Brain microvascular endothelial cell (primary cell): ENCODE measurements around the gene P3H4.
A peak's percentile ranks its signal among the peaks of the same experiment; 100 is the strongest.
"Not testable (repeated sequence)": the region's sequence is repeated elsewhere in the genome, so short reads cannot be mapped to it uniquely, and the experiment has no call there.

Experiments
- DNase-seq: peaks from one replicate; pipeline ENCODE4 v3.0.0-alpha.2; 2020
- H3K27ac ChIP-seq: fragments of 250-450 bp; sonication (Bioruptor Pico); 2 replicates; pipeline ENCODE4 v1.5.1; 2020; ENCODE audit warnings: mild to moderate bottlenecking, moderate library complexity
- H3K27me3 ChIP-seq: fragments of 250-450 bp; sonication (Bioruptor Pico); replicated peaks from 2 replicates; pipeline ENCODE4 v1.5.1; 2020; ENCODE audit warnings: mild to moderate bottlenecking
- H3K36me3 ChIP-seq: fragments of 250-450 bp; sonication (Bioruptor Pico); replicated peaks from 2 replicates; pipeline ENCODE4 v1.5.1; 2020; ENCODE audit warnings: mild to moderate bottlenecking
- H3K4me3 ChIP-seq: 2 replicates; pipeline ENCODE4 v1.5.1; 2011; ENCODE audit warnings: low read depth, mild to moderate bottlenecking, control low read depth, low read length, moderate library complexity
- in situ Hi-C: cut with HindIII; loops from 2 replicates; pipeline ENCODE4 v1.10.0; 2017; ENCODE audit warnings: low sequenced_read_pairs, low pct_ligation_motif_present
- TF ChIP-seq, protein P1 (sequence below): IDR thresholded peaks from 2 replicates; pipeline ENCODE4 v1.5.1; 2011; ENCODE audit warnings: low read depth, mild to moderate bottlenecking, moderate library complexity, low read length, control low read depth, inconsistent platforms; ENCODE audit errors: missing control alignments

Gene P3H4

GRCh38 chr17:41779954-41780353 lies 31.8 kb downstream of the P3H4 start:
- Histone ChIP-seq H3K27me3 (no peaks in the 10 kb centered on the region), H3K36me3 (peaks cover 6% of the 10 kb centered on the region), H3K4me3 (no peak overlapping the region), H3K27ac (no peak overlapping the region)
- DNase-seq = no peak
- in situ Hi-C loops = no loop called here
- TF ChIP-seq, protein P1, sequence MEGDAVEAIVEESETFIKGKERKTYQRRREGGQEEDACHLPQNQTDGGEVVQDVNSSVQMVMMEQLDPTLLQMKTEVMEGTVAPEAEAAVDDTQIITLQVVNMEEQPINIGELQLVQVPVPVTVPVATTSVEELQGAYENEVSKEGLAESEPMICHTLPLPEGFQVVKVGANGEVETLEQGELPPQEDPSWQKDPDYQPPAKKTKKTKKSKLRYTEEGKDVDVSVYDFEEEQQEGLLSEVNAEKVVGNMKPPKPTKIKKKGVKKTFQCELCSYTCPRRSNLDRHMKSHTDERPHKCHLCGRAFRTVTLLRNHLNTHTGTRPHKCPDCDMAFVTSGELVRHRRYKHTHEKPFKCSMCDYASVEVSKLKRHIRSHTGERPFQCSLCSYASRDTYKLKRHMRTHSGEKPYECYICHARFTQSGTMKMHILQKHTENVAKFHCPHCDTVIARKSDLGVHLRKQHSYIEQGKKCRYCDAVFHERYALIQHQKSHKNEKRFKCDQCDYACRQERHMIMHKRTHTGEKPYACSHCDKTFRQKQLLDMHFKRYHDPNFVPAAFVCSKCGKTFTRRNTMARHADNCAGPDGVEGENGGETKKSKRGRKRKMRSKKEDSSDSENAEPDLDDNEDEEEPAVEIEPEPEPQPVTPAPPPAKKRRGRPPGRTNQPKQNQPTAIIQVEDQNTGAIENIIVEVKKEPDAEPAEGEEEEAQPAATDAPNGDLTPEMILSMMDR = no peak

DNA sequence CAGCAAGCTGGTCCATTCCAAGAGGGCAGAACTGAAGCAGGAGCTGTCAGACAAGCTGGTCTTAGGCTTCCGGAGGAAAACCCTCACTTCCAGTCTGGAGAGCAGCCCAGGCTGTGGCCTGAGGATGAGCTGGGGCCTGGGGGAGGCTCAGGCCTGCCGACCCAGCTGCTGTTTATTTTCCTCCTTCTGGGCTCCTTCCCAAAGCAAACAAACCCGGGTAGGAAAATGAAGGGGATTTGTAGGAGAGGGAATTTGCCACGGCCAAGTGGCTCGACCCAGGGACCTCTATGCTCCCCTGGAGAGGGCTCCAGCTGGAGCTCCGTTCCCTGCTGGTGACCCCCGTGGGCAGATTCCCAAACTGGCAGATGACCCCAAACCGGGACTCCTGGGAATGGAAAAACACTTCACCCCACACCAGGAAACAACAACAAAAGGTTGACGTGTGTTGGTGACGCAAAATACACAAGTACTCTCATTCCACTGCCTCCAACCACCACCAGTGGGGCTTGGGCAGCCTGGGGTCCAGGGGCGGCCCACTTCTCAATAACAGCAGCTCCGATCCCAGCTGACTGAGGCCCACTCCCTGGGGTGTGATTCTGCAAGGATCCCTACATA lies 34.1 kb downstream of the P3H4 start:
- H3K36me3 ChIP-seq = peaks cover 10% of the 10 kb centered on the region
- peak; percentile 88 for DNase-seq
- H3K27me3 ChIP-seq = no peaks in the 10 kb centered on the region
- TF ChIP-seq, protein P1 = peak; percentile 37
- in situ Hi-C loops = no loop called here
- H3K4me3 ChIP-seq = no peak overlapping the region
- H3K27ac ChIP-seq = peak overlapping the region; percentile 89

DNA sequence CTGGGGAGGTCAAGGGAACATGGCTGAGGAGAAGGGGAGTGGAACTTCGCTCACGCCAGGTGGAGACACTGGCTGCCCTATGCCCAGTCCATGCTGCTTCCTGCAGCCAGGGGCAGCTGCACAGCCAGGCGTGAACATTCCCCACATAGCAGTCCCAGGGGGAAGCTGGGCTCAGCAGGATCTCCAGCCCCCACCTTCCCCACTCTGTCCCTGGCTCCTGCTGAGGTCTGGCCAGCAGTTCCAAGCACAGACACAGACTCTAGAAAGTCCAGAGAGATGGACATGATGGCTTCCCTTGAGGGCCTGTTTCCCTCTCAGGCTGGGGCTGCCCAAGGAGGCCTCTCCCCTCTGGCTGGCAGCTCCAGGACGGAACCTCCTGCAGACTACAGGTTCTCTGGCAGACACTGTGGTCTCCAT lies 34.6 kb downstream of the P3H4 start:
- H3K27ac ChIP-seq = peak overlapping the region; percentile 89
- H3K36me3 ChIP-seq = peaks cover 10% of the 10 kb centered on the region
- TF ChIP-seq, protein P1 = peak; percentile 51
- in situ Hi-C loops = no loop called here
- no peak for DNase-seq
- no peaks in the 10 kb centered on the region for H3K27me3 ChIP-seq
- no peak overlapping the region for H3K4me3 ChIP-seq

DNA sequence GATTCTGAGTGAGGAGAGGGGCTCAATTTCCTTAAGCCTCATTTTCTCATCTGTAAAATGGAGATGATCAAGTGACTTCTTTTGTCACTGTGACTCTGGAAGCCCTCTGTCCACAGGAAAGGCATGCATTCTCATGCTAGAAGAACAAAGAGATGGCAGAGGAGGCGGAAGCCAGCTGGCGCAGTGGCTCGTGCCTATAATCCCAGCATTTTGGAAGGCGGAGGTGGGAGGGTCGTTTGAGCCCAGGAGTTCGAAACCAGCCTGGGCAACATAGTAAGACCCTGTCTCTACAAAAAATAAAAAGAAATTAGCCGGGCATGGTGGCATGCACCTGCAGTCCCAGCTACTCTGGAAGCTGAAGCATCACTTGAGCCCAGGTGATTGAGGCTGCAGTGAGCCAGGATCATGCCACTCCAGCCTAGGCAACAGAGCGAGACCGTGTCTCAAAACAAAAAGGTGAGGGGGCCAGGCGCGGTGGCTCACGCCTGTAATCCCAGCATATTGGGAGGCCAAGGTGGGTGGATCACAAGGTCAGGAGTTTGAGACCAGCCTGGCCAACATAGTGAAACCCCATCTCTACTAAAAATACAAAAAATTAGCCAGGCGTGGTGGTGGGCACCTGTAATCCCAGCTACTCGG lies 35.4 kb downstream of the P3H4 start:
- H3K27me3 ChIP-seq, H3K4me3 ChIP-seq, DNase-seq, in situ Hi-C loops: not testable (repeated sequence)
- peaks cover 15% of the 10 kb centered on the region for H3K36me3 ChIP-seq
- H3K27ac ChIP-seq = peak overlapping the region; percentile 89

DNA sequence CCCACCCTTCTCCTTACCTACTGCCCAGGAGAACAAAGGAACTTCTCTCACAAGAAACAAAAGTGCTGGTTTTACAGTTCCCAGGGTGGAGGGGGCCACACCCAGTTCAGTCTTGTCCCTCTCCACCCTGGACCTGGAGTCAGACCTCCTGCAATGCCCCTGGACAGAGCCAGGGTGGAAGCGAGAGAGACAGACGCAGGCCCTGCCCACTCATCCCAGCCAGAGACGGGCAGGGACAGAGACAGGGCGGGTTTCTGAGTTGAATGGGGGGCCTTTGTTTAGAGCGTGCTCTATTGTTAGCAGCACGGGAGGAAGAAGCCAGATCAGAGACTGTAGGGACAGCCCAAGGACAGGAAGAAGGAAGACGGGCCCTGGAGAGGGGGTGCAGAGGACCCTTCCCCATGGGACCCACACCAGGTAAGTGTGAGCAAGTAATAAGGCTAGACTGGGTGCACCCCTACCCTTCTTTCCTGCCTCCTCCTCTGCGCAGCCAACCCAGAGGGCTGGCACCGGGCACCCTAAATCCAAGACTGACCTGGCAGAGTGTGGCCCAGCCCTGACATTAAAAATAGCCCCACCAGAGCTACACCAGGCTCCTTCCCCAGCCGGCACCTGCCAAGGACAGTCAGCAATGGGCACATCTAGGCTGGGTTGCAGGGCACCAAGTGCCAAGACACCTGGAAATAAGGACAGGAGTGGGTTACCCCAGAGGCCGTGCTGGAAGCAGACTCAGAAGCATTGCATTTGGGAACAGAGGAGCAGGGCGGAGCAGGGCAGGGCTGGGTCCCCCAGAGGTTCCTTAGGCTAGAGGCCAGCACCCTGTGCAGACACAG lies 36.1 kb downstream of the P3H4 start:
- DNase-seq = no peak
- H3K36me3 ChIP-seq = peaks cover 23% of the 10 kb centered on the region
- no peak overlapping the region for H3K4me3 ChIP-seq
- no peak overlapping the region for H3K27ac ChIP-seq
- no peaks in the 10 kb centered on the region for H3K27me3 ChIP-seq
- TF ChIP-seq, protein P1 = no peak
- in situ Hi-C loops = no loop called here

DNA sequence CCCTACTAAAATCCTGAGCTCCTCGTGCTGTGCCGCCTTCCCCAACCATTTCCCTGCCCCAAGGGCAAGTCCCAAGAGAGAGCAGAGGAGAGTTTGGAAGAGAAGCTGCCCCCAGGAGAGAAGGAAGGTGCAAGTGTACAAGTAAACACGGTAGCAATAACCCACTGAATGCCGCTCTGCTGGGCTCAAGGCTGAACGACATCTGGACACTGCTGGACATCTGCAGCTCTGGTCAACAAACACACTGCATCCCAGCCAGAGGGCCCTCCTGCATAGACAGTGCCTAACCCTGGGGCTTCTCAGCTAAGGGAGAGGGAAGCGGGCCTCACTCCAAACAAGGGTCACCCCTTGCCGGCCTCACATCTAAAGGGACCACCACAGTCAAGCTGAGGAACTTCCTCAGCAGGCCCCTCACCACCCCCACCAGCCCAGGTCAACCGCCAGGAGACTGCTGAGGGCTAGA lies 38.0 kb downstream of the P3H4 start:
- Histone ChIP-seq H3K36me3 (peaks cover 41% of the 10 kb centered on the region), H3K4me3 (no peak overlapping the region), H3K27me3 (no peaks in the 10 kb centered on the region), H3K27ac (peak overlapping the region; percentile 51)
- TF ChIP-seq, protein P1 = no peak
- DNase-seq = no peak
- in situ Hi-C loops = no loop called here
